Calu3 (cell line): ENCODE measurements around the gene ZBTB16. TPM values are rescaled to one million over a fixed set of nuclear protein-coding genes. Genes with fewer than 3 reads are reported as not detected.

Experiments used
- BruUV-seq: library from RNA; stranded (reverse); fragments of 400-500 nt; replicated peaks from 2 replicates; lab custom pipeline; 2021; lab: Mats Ljungman, UMichigan
- CTCF ChIA-PET: fragments of 300-600 bp; sonication (Branson Sonifier 250); formaldehyde crosslinking; loops from one replicate; lab custom pipeline; 2022; ENCODE audit warnings: antibody characterized with exemption; lab: Charles Lee
- DNase-seq: peaks from one replicate; pipeline ENCODE4 v3.0.0; 2022
- H3K27ac Mint-ChIP-seq: one replicate; pipeline ENCODE4 v1.8.0; 2022; ENCODE audit warnings: mixed read lengths; ENCODE audit not compliant: unreplicated experiment
- H3K27me3 Mint-ChIP-seq: one replicate; pipeline ENCODE4 v1.8.0; 2022; ENCODE audit warnings: mixed read lengths; ENCODE audit not compliant: unreplicated experiment
- H3K36me3 Mint-ChIP-seq: one replicate; pipeline ENCODE4 v1.8.0; 2022; ENCODE audit warnings: mild to moderate bottlenecking, moderate library complexity, mixed read lengths; ENCODE audit not compliant: insufficient read depth, unreplicated experiment
- H3K4me1 Mint-ChIP-seq: one replicate; pipeline ENCODE4 v1.8.0; 2022; ENCODE audit warnings: mild to moderate bottlenecking, low read depth, mixed read lengths; ENCODE audit not compliant: unreplicated experiment
- H3K4me3 Mint-ChIP-seq: one replicate; pipeline ENCODE4 v1.8.0; 2022; ENCODE audit warnings: mild to moderate bottlenecking, low read depth, moderate library complexity, mixed read lengths; ENCODE audit not compliant: unreplicated experiment
- H3K9me3 Mint-ChIP-seq: one replicate; pipeline ENCODE4 v1.8.0; 2022; ENCODE audit warnings: low read depth, mixed read lengths; ENCODE audit not compliant: unreplicated experiment
- CTCF ChIP-seq: fragments of 200-600 bp; IDR thresholded peaks from one replicate; pipeline ENCODE4 v1.8.0; 2022; ENCODE audit warnings: antibody characterized with exemption; ENCODE audit not compliant: unreplicated experiment
- intact Hi-C: fragments of 100-400 bp; cut with micrococcal nuclease; formaldehyde crosslinking; loops from one replicate; pipeline ENCODE4 v1.10.0; 2022; ENCODE audit not compliant: unreplicated experiment
- total RNA-seq: library from RNA; stranded (reverse); gene quantifications from 2 replicates; pipeline ENCODE4 v1.2.3, GENCODE V29; 2022

ZBTB16 gene
- total RNA-seq, 1 experiment from 2014 or later = not detected

- H3K4me3 Mint-ChIP-seq = no peak overlapping the region
- no peak overlapping the region for H3K27ac Mint-ChIP-seq
- H3K9me3 Mint-ChIP-seq = peaks cover 3% of the 10 kb centered on the region
- DNase-seq = no peak
- no TSS peak for BruUV-seq
- peaks cover 17% of the 10 kb centered on the region for H3K4me1 Mint-ChIP-seq
- CTCF ChIA-PET = no interaction called here
- peaks cover 26% of the 10 kb centered on the region for H3K27me3 Mint-ChIP-seq
- intact Hi-C loops = loop anchor here (10.0 kb wide), 1 partner anchor 290 kb away; the partner anchor contains the start of gene HTR3B
- peaks cover 10% of the 10 kb centered on the region for H3K36me3 Mint-ChIP-seq
- TF ChIP-seq CTCF = no peak
These were observed 135.2 kb downstream of the ZBTB16 start for GRCh38 chr11:114194702-114195101.

- Mint-ChIP-seq H3K9me3 (peaks cover 3% of the 10 kb centered on the region), H3K27ac (no peak overlapping the region), H3K36me3 (peaks cover 10% of the 10 kb centered on the region), H3K27me3 (peaks cover 26% of the 10 kb centered on the region), H3K4me3 (no peak overlapping the region), H3K4me1 (peaks cover 17% of the 10 kb centered on the region)
- BruUV-seq = no TSS peak
- no peak for DNase-seq
- no peak for TF ChIP-seq CTCF
- intact Hi-C loops = loop anchor here (10.0 kb wide), 1 partner anchor 290 kb away; the partner anchor contains the start of gene HTR3B
- CTCF ChIA-PET = no interaction called here
These were observed 135.6 kb downstream of the ZBTB16 start for GRCh38 chr11:114195151-114195550.

- intact Hi-C loops = loop anchor here (2.0 to 10.0 kb wide), 2 partner anchors 65 to 291 kb away; partner anchors contain the start of gene HTR3B
- Mint-ChIP-seq H3K9me3 (no peaks in the 10 kb centered on the region), H3K27ac (no peak overlapping the region), H3K27me3 (peaks cover 24% of the 10 kb centered on the region), H3K4me3 (no peak overlapping the region), H3K36me3 (peaks cover 10% of the 10 kb centered on the region), H3K4me1 (peaks cover 17% of the 10 kb centered on the region)
- CTCF ChIA-PET = interaction anchor here (0.5 to 1.2 kb wide), 7 partner anchors 8 to 316 kb away, joined by 3 to 5 read pairs (median 5); no protein-coding TSS in a partner anchor
- BruUV-seq = no TSS peak
- TF ChIP-seq CTCF = no peak
- DNase-seq = peak; percentile 72
These were observed 136.6 kb downstream of the ZBTB16 start for GRCh38 chr11:114195981-114196731.

- H3K27me3 Mint-ChIP-seq = peaks cover 14% of the 10 kb centered on the region
- DNase-seq = no peak
- TF ChIP-seq CTCF = no peak
- no peak overlapping the region for H3K4me3 Mint-ChIP-seq
- no TSS peak for BruUV-seq
- H3K36me3 Mint-ChIP-seq = peaks cover 10% of the 10 kb centered on the region
- CTCF ChIA-PET = interaction anchor here (0.5 to 1.3 kb wide), 5 partner anchors 9 to 312 kb away, joined by 3 to 5 read pairs (median 4); no protein-coding TSS in a partner anchor
- H3K9me3 Mint-ChIP-seq = no peaks in the 10 kb centered on the region
- H3K4me1 Mint-ChIP-seq = peaks cover 17% of the 10 kb centered on the region
- intact Hi-C loops = loop anchor here (2.0 to 10.0 kb wide), 2 partner anchors 64 to 292 kb away; partner anchors contain the start of gene HTR3B
- peak overlapping the region; percentile 53 for H3K27ac Mint-ChIP-seq
These were observed 137.6 kb downstream of the ZBTB16 start for GRCh38 chr11:114196997-114197703.
